HCT116 (cell line): ENCODE measurements around the gene FARP1.

Experiments
- CBX3 ChIP-seq: IDR thresholded peaks from 2 replicates; pipeline ENCODE4 v1.6.1; 2012; ENCODE audit warnings: low read depth
- CTCF ChIP-seq, 3 experiments: fragments of 200-600 bp in 1 of 3; sonication (generic) in 1 of 3; IDR thresholded peaks in 2 of 3; conservative IDR thresholded peaks in 1 of 3; 2 replicates each; pipeline ENCODE4 v1.5.1; 2012 to 2017; ENCODE audit warnings: low read depth in 2 of 3, low read length in 2 of 3, antibody characterized with exemption in 1 of 3, borderline replicate concordance in 1 of 3, control low read depth in 1 of 3, mild to moderate bottlenecking in 1 of 3, mixed read lengths in 1 of 3, mixed run types in 1 of 3, moderate library complexity in 1 of 3; ENCODE audit not compliant: insufficient read depth in 1 of 3
- EZH2 ChIP-seq: fragments of 200-600 bp; sonication (generic); IDR thresholded peaks from 2 replicates; pipeline ENCODE4 v1.6.1; 2017; ENCODE audit warnings: antibody characterized with exemption, mixed run types
- POLR2A ChIP-seq: IDR thresholded peaks from 2 replicates; pipeline ENCODE4 v1.7.0; 2011; ENCODE audit warnings: borderline replicate concordance; ENCODE audit not compliant: insufficient read depth, insufficient read length; ENCODE audit errors: extremely low read depth
- REST ChIP-seq: IDR thresholded peaks from 2 replicates; pipeline ENCODE4 v1.6.1; 2012; ENCODE audit warnings: low read depth
- TCF7L2 ChIP-seq: IDR thresholded peaks from 2 replicates; pipeline ENCODE4 v1.7.0; 2011; ENCODE audit warnings: borderline replicate concordance, inconsistent platforms; ENCODE audit not compliant: insufficient read depth, insufficient read length; ENCODE audit errors: extremely low read depth
- YY1 ChIP-seq: IDR thresholded peaks from 2 replicates; pipeline ENCODE4 v1.6.1; 2011; ENCODE audit warnings: low read length, low read depth, moderate library complexity, mild to moderate bottlenecking; ENCODE audit not compliant: insufficient replicate concordance; ENCODE audit errors: extremely low read depth

DNA sequence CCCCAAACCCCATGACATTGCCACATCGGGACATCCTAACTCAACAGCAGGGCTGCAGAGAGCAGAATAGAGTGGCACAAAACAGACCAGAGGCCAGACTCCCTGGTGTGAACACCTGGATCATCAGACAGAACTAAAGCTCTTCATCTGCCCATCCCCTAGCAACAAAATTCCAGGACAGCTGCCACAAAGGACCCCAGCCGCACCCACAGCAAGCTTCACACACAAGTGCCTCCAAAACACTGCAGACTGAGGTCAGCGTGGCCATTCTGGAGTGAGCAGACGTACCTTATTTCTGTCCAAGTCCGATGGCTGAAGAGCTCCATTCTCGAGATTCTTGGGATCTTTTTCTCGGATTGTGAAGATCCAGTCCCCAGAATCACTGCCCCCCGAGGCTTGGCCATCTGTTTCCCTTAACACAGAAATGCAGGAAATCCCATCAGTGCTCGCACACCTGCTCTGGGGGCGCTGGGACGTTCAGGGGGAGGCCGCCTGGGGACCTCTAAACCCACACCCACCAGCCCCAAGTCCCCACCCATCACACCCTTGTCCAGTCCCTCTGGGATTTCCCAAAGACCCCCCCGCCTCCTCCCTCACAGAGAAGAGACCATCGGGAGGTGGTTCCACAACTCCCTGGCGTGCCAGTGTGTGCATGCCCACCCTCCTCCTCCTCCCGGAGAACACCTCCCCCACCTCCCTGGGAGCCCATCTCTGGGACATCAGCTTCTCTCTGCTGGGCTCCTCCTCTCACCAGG lies 318.8 kb downstream of the FARP1 start:
- TF ChIP-seq POLR2A, result no peak
- no peak for TF ChIP-seq EZH2
- no peak for TF ChIP-seq CTCF (IDR thresholded peaks at IDR 0.05 in 2 of 3, conservative IDR thresholded peaks at IDR 0.05 in 1 of 3; ENCODE audit: borderline replicate concordance in 1 of 3, insufficient read depth in 1 of 3, low read depth in 2 of 3, low read length in 2 of 3)
- TF ChIP-seq REST, result no peak
- no peak for TF ChIP-seq YY1
- no peak for TF ChIP-seq CBX3
- TF ChIP-seq TCF7L2, result no peak
